Mammary epithelial cell (primary cell): ENCODE results near the gene KRTAP9-2.

Source experiments
- EZH2 ChIP-seq: IDR thresholded peaks from 2 replicates; pipeline ENCODE4 v1.6.1; 2012; ENCODE audit warnings: low read length, inconsistent platforms, borderline replicate concordance
- TF ChIP-seq, protein P1 (sequence below), 2 donors: IDR thresholded peaks in 1 of 2; conservative IDR thresholded peaks in 1 of 2; 2 replicates each; pipeline ENCODE4 v1.5.1; 2011 to 2012; ENCODE audit warnings: inconsistent platforms in 2 of 2, low read length in 2 of 2, mild to moderate bottlenecking in 2 of 2, control low read depth in 1 of 2, low read depth in 1 of 2; ENCODE audit not compliant: insufficient read depth in 1 of 2; ENCODE audit errors: extremely low read depth in 1 of 2

DNA sequence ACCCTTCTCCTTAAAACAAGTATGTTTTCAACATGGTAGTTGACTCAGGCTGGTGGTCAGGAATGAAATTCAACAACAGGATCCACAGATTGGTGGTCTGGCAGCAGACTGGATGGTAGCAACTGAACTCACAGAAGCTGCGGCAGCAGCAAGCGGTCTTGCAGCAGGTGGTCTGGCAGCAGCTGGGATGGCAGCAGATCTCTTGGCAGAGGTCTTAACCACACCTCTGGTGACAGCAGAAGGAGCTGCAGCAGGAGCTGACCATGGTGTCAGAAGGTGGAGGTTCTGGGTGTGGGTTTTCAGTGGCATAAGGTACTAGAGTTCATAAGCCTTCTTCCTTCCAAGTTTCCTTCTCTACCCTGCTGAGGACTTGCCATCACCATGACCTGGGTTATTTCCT, 39.6 kb upstream of the KRTAP9-2 start:
- TF ChIP-seq, protein P1, sequence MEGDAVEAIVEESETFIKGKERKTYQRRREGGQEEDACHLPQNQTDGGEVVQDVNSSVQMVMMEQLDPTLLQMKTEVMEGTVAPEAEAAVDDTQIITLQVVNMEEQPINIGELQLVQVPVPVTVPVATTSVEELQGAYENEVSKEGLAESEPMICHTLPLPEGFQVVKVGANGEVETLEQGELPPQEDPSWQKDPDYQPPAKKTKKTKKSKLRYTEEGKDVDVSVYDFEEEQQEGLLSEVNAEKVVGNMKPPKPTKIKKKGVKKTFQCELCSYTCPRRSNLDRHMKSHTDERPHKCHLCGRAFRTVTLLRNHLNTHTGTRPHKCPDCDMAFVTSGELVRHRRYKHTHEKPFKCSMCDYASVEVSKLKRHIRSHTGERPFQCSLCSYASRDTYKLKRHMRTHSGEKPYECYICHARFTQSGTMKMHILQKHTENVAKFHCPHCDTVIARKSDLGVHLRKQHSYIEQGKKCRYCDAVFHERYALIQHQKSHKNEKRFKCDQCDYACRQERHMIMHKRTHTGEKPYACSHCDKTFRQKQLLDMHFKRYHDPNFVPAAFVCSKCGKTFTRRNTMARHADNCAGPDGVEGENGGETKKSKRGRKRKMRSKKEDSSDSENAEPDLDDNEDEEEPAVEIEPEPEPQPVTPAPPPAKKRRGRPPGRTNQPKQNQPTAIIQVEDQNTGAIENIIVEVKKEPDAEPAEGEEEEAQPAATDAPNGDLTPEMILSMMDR (conservative IDR thresholded peaks at IDR 0.05 in 1 of 2, IDR thresholded peaks at IDR 0.05 in 1 of 2; ENCODE audit: extremely low read depth in 1 of 2, insufficient read depth in 1 of 2, low read depth in 1 of 2, low read length in 2 of 2) = no peak
- no peak for TF ChIP-seq EZH2
